ACC112 (cell line): ENCODE results near the gene OR51E1.
A peak's percentile ranks its signal among the peaks of the same experiment; 100 is the strongest.

Experiments
- H2AFZ ChIP-seq: fragments of 200-600 bp; sonication (generic); one replicate; pipeline ENCODE4 v1.6.0; 2017; ENCODE audit warnings: antibody characterized with exemption, low read length; ENCODE audit not compliant: unreplicated experiment
- H3K27ac ChIP-seq: fragments of 200-600 bp; sonication (generic); 2 replicates; pipeline ENCODE4 v1.5.1; 2014; ENCODE audit warnings: low read depth, mild to moderate bottlenecking, antibody characterized with exemption, low read length, moderate library complexity
- H3K27me3 ChIP-seq: fragments of 200-600 bp; sonication (generic); 2 replicates; pipeline ENCODE4 v1.6.1; 2014; ENCODE audit warnings: mild to moderate bottlenecking, antibody characterized with exemption, low read length, moderate library complexity, mixed read lengths; ENCODE audit not compliant: insufficient read depth
- H3K36me3 ChIP-seq: fragments of 200-600 bp; sonication (generic); 2 replicates; pipeline ENCODE4 v1.6.1; 2016; ENCODE audit warnings: mild to moderate bottlenecking, antibody characterized with exemption, low read length, moderate library complexity, mixed read lengths; ENCODE audit not compliant: insufficient read depth
- H3K4me1 ChIP-seq: fragments of 200-600 bp; sonication (generic); one replicate; pipeline ENCODE4 v1.6.1; 2016; ENCODE audit warnings: low read length, mixed read lengths; ENCODE audit not compliant: insufficient read depth, unreplicated experiment, control insufficient read depth
- H3K4me3 ChIP-seq: fragments of 200-600 bp; sonication (generic); 2 replicates; pipeline ENCODE4 v1.5.1; 2014; ENCODE audit warnings: mild to moderate bottlenecking, low read depth, low read length
- H3K79me2 ChIP-seq: fragments of 200-600 bp; sonication (generic); one replicate; pipeline ENCODE4 v1.6.0; 2016; ENCODE audit warnings: low read length; ENCODE audit not compliant: control insufficient read depth, unreplicated experiment, insufficient read depth

Gene OR51E1

DNA sequence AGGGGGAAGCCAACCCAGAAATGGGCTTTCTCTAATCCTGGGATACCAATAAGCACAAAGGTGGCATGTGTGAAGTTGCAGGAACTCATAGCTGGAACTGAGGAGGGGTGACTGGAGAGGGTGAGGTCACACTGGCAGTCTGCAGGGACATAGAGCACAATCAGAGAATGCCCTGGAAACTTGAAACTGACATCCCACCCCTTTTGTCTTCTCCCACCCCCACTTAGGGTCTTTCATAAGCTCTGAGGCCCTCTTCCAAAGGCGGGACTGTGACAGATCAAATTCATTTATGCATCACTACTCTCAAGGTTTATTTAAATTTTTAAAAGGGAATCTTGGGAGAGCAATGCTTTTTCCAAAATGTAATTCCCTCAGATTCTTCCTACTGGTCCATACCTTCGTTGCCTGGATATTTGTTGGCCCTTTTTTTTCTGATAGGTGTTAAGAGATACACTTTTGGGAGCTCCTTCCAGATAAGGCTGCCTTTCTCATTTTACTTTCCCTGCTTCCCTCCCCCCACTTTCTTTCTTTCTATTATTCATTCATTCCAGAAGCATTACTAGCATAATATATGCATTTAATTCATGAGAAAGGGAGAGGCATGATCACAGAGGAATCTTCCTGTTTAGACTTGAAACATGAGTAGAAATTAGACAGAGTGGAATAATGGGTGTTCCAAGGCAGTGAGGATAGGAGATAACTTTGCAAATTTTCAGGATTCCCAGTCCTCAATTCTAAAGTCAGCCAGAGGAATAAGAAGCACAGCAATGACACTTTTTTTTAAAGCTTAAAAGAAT, 39.0 kb downstream of the OR51E1 start:
- Histone ChIP-seq H3K27ac (no peak overlapping the region), H3K79me2 (no peaks in the 10 kb centered on the region), H3K36me3 (no peaks in the 10 kb centered on the region), H3K4me1 (no peaks in the 10 kb centered on the region), H2AFZ (no peak overlapping the region), H3K27me3 (no peaks in the 10 kb centered on the region), H3K4me3 (no peak overlapping the region)

DNA sequence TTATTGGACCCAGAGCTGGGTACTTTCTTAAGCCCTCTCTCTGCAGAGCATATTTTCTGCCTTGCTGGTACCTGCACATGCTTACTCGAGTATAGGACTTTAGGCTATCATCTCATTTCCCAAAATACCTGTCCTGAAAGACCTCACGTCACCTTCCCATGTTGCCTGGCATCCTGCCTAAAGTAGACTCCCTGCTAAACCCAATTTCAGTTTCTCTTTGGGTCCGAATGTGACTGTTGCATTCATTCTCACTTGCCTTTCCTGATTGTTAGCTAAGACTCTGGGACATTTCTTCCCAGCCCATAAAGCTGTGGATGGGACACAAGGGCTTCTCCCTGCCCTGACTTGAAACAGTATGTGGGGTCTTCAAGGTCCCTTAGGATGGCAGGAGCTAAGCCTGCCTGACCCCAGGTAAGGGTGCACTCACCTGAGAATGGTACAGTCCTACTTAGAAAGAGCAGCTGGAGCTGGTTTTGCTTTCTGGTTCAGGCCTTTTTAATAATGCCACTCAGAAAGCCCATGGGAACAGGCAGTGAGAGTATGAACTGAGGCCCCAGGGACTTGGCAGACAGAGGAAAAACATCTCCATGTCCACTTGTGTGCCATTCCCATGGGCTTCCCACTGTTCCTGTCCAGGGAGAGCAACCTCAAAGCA, 41.0 kb downstream of the OR51E1 start:
- H3K4me3 ChIP-seq = no peak overlapping the region
- no peaks in the 10 kb centered on the region for H3K27me3 ChIP-seq
- H3K36me3 ChIP-seq = no peaks in the 10 kb centered on the region
- no peaks in the 10 kb centered on the region for H3K4me1 ChIP-seq
- no peak overlapping the region for H3K27ac ChIP-seq
- no peaks in the 10 kb centered on the region for H3K79me2 ChIP-seq
- H2AFZ ChIP-seq = no peak overlapping the region

DNA sequence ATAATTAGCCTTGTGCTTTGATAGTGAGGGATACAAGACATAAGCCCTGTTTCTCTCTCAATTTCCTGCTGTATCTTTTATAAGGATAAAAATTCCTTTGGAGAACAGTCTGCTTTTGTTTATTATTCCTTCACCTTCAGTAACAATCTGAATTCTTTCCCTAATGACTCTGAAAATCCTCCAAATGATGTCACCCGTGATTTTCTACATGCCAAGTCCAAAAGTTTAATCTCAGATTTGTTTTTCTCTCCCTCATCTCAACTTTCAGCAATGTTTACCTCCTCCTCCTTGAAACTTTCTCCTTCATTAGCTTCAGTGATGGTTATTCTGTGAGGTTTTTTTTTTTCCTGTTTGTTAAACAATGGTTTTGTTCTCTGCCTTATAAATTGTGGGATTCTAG, 51.7 kb downstream of the OR51E1 start:
- H3K4me1 ChIP-seq = no peaks in the 10 kb centered on the region
- H3K4me3 ChIP-seq = no peak overlapping the region
- H3K27me3 ChIP-seq = peaks cover 4% of the 10 kb centered on the region; the same call in 1 of the 2 replicates
- H3K36me3 ChIP-seq = no peaks in the 10 kb centered on the region
- H3K27ac ChIP-seq = no peak overlapping the region
- H3K79me2 ChIP-seq = no peaks in the 10 kb centered on the region
- no peak overlapping the region for H2AFZ ChIP-seq

DNA sequence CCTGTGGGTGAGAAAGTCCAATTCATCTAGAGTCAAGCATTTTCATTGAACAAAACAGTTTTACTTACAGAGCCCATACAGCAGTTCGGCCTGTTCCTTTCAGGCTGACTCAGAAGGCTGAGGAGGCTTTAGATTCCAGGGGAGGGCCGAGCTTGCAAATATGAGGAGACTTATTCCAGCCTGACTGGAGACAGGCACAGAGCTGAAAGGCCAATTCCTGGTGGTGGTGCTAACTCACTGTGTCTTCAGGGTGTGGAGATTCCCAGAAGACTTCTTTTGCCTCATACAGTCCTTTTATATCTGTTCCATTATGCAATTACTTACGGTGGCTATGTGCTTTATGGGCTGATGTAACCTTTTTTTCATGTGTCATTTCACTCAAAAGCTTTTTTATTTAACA, 53.8 kb downstream of the OR51E1 start, which contains the start of gene OR51E2:
Gene OR51E2, minus strand, starts transcription at position 269 of the 400 bp plus-strand sequence. CDS start 15,142 bp downstream, outside the sequence.
- H3K27ac ChIP-seq = no peak within 1 kb of the TSS
- no peaks in the 10 kb centered on the region for H3K4me1 ChIP-seq
- no peaks in the 10 kb centered on the region for H3K36me3 ChIP-seq
- no peaks in the 10 kb centered on the region for H3K79me2 ChIP-seq
- peak within 1 kb of the TSS; percentile 29 for H3K4me3 ChIP-seq
- peaks cover 4% of the 10 kb centered on the region; the same call in 1 of the 2 replicates for H3K27me3 ChIP-seq
- no peak within 1 kb of the TSS for H2AFZ ChIP-seq

DNA sequence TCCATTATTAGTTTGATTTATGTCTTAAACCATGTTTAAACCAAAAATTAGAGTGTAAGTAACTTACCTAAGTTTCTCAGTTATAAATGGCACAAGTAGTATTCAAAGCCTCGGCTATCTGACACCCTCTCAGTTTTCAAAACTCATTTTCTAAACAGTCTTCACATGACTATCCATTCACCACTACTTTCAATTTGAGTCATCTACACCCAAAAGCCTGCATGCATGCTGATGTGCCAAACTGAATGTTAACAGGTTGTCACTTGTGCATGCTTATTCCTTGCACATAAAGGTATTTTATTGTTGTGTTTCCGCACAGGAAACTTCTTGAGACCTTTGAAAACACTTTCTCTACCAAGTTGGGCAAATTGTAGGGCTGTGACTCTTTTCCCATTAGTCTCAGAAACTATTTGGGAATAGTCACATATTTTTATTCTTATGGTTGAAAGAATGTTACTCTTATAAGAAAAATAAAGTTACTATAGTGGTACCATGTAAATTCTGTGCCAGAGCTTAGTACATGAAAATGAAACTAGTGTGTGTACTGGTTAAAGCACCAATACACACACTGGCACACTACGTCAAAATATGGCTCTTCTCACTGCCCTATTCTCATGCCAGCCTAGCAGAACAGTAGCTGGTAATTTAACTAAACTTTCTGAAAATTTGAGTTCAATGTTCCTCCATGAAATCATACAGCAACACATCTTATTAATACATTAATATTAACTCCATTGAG, 56.1 kb downstream of the OR51E1 start:
- peaks cover 4% of the 10 kb centered on the region; the same call in 1 of the 2 replicates for H3K27me3 ChIP-seq
- no peak overlapping the region for H3K4me3 ChIP-seq
- H3K27ac ChIP-seq = no peak overlapping the region
- no peaks in the 10 kb centered on the region for H3K79me2 ChIP-seq
- H3K36me3 ChIP-seq = no peaks in the 10 kb centered on the region
- H2AFZ ChIP-seq = no peak overlapping the region
- no peaks in the 10 kb centered on the region for H3K4me1 ChIP-seq

DNA sequence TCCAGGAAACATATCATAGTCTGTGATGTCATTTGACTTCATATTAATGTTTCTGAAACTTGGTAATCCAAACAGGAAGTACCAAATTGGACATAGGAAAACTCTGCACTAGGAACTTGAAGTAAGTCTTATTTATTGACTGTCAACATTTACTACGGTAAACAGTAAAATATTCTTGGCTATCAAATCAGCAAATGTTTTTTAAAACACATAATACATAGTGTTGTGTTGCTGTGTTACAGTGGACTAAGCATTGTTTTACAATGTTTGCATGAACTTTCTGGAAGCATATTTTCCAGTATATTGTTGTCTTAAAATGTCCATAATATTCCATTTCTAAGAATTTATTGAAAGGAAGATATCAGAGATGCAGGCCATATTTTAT, 56.6 kb downstream of the OR51E1 start:
- Histone ChIP-seq H3K4me1 (no peaks in the 10 kb centered on the region), H3K36me3 (no peaks in the 10 kb centered on the region), H3K27ac (no peak overlapping the region), H3K79me2 (no peaks in the 10 kb centered on the region), H3K4me3 (no peak overlapping the region), H3K27me3 (peaks cover 4% of the 10 kb centered on the region; the same call in 1 of the 2 replicates), H2AFZ (no peak overlapping the region)

DNA sequence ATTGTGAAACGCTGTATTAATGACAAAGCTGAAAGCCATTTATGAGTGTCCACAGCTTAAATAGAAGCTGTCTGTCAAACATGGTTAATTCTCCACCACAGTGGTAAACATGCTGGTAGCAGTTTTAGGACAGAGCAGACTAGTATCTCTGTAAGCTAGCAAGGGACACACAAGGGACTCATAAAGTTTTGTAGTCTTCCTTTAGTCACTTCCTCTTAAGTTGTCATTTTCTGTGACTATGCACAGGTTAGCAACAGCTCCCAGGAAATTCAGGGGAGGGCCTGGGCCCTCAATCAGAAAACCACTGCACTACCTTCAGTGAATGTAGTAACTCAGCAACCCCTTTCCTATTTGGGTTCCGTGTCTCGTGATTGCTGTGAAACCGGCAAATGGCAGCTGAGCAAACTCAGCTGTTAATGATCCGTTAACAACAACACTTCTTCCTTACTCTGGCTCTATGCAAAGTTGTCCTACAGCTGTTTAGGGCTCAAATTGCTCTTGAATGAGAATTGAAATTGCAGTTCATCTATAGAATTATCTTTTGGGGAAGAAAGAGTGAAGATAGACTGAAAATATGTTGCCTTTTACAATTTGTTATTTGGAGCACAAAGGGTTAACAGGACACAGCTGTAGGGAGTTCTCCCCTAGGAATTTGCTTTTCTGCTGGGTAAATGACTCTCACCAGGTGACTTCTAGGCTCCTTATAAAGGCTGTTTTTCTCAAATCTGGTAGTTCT, 60.4 kb downstream of the OR51E1 start, which contains the start of gene MMP26:
Gene MMP26, plus strand, starts transcription at position 731 of the 736 bp plus-strand sequence.
- Histone ChIP-seq H3K36me3 (no peaks in the 10 kb centered on the region), H3K27ac (no peak within 1 kb of the TSS), H2AFZ (no peak within 1 kb of the TSS), H3K27me3 (no peaks in the 10 kb centered on the region; the same call in 1 of the 2 replicates), H3K79me2 (no peaks in the 10 kb centered on the region), H3K4me1 (no peaks in the 10 kb centered on the region), H3K4me3 (no peak within 1 kb of the TSS)

DNA sequence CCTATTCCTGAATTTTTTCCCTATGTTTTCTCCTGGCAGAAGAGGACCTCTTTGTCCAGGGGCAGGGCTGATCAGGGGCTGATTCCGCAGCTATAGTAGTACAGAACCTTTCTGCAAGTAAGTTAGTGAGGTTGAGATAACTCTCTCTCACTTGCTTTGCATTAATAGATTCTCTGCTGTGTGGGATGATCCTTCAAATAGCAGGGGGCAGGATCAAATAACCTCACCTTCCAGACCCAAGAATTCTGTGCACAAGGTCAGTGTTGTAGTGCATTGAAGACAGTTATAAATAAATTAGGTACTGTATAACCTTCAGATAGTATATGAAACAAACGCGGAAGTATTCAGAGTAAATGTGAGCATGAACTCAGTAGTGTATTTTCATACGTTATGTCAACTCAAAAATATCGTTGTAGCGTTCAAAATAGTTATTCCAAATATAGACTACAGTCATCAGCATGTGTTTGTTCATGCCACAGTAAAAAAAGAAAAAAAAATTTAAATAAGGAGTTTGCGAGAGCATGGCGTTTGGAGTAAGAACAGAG, 61.1 kb downstream of the OR51E1 start:
- Histone ChIP-seq H3K27ac (no peak overlapping the region), H3K27me3 (no peaks in the 10 kb centered on the region; the same call in 1 of the 2 replicates), H3K4me3 (no peak overlapping the region), H3K79me2 (no peaks in the 10 kb centered on the region), H3K36me3 (no peaks in the 10 kb centered on the region), H3K4me1 (no peaks in the 10 kb centered on the region), H2AFZ (no peak overlapping the region)
